Endothelial cell of hepatic sinusoid (primary cell): ENCODE measurements around the gene PCDHA1.

Source experiments
- in situ Hi-C: cut with HindIII; loops from 2 replicates; pipeline ENCODE4 v1.10.0; 2017; ENCODE audit warnings: low sequenced_read_pairs

Gene PCDHA1

GRCh38 chr5:140916325-140916724, 130.4 kb downstream of the PCDHA1 start:
- in situ Hi-C loops: no loop called here

DNA sequence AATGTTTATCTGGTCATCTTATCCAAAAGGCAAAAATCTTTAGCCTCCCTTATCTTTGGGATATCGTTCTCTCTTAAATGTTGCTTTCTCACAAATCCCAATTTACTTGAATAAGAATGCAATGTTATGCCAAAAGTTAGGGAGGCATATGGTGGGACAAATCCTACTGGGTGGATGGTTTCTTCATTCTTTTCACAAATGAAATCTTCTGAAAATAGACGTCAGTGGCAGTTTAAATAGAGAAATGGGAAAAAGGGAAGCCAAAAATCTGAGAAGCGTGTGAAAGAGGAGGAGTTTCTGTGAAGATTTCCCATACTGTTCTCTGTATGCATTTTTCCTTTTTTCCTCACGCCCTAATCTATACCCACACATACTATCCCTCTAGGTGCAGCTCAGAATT, 137.7 kb downstream of the PCDHA1 start:
- in situ Hi-C loops: no loop called here

- in situ Hi-C loops: no loop called here
These were observed 140.0 kb downstream of the PCDHA1 start, which contains the start of gene PCDHAC1 for GRCh38 chr5:140925806-140926442. Gene PCDHAC1, plus strand, starts transcription at chr5:140926299. Its CDS starts 594 bp downstream, at chr5:140926893.

GRCh38 chr5:140926443-140927227, 140.7 kb downstream of the PCDHA1 start:
- in situ Hi-C loops: no loop called here

GRCh38 chr5:140927228-140927573, 141.3 kb downstream of the PCDHA1 start:
- in situ Hi-C loops: no loop called here

GRCh38 chr5:140934964-140935606, 149.1 kb downstream of the PCDHA1 start:
- in situ Hi-C loops: no loop called here

DNA sequence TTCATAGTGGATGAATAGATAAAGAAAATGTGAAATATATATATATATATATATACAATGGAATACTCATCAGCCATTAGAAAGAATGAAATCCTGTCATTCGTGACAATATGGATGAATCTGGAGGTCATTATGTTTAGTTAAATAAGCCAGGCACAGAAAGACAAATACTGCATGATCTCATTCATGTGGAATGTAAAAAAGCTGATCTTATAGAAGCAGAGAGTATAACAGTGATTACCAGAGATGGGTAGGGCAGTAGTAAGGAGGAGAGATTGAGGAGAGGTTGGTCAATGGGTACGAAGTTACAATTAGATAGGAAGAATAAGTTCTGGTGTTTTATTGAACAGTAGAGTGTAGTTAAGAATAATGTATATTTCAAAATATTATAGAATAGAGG, 160.6 kb downstream of the PCDHA1 start:
- in situ Hi-C loops: no loop called here

DNA sequence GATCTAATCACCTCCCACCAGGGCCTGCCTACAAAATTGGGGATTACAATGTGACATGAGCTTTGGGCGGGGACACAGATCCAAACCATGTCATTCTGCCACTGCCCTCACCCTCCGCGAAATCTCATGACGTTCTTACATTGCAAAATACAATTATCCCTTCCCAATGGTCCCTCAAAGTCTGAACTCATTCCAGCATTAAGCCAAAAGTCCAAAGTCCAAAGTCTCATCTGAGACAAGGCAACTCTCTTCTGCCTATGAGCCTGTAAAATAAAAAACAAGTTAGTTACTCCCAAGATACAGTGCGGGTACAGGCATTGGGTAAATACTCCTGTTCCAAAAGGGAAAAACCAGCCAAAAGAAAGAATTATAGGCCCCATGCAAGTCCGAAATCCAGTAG, 165.7 kb downstream of the PCDHA1 start:
- in situ Hi-C loops: no loop called here

GRCh38 chr5:140953234-140953633, 167.3 kb downstream of the PCDHA1 start:
- in situ Hi-C loops: no loop called here

DNA sequence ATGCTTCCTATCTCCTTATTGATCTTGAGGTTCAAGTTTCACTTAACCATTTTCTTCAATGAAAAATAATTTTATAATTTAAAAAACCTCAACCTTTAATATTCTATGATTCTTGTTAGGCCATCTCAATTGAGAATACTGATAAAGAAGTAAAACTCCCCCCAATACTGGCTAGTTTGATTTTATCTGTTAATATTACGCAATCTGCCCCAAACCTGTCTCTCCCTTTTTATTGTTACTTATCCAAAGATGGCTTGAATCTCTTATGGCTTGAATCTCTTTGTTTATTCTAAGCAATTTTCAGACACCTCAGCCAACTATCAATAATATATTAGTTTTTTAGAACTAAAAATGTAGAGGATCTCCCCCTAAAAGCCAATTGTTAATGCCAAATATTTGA, 176.2 kb downstream of the PCDHA1 start:
- in situ Hi-C loops: no loop called here

GRCh38 chr5:140964356-140964755, 178.4 kb downstream of the PCDHA1 start:
- in situ Hi-C loops: no loop called here

DNA sequence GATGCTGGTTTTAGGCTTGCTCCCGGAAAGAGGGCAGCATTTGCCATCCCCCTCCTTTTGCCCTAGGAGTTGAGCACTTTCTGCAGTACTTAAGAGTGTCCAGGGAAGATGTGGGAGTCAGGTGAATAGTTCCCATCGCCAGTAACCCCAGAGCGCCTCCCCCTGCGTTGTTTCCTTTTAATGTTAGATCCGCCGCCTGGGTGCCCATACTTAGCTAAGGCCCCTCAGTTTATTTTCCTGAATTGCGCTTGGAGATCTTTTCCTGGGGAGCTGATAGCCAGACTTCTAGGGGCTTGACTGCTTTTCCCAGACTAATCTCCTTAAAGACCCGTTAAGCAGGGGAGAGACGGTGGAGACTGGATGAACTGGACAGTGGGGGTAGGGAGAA, 180.0 kb downstream of the PCDHA1 start:
- in situ Hi-C loops: no loop called here

- in situ Hi-C loops: no loop called here
These were observed 180.6 kb downstream of the PCDHA1 start, which contains the start of gene PCDHAC2 for GRCh38 chr5:140966293-140967225. Gene PCDHAC2, plus strand, starts transcription at chr5:140966476. Its CDS starts 291 bp downstream, at chr5:140966767.

- in situ Hi-C loops: no loop called here
These were observed 181.4 kb downstream of the PCDHA1 start for GRCh38 chr5:140967226-140967893.

DNA sequence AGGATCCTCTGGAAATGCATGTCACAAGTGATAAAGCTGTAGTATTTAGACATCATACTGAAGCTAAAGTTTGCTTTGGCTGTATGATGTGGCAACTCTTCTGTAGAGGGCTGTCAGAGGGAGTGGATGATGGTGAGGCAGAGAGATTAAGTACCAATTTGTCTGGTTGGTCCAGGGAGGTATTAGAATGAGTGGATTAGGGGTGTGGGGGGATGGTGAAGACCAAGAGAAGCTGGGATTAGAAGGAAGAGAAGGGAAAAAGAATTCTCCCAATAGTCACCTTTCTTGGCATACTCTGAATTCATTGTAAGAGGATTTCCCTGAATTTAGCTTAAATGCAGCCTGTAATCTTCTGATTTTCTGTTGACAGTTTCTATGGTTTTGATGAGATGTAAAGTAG, 183.9 kb downstream of the PCDHA1 start:
- in situ Hi-C loops: no loop called here

DNA sequence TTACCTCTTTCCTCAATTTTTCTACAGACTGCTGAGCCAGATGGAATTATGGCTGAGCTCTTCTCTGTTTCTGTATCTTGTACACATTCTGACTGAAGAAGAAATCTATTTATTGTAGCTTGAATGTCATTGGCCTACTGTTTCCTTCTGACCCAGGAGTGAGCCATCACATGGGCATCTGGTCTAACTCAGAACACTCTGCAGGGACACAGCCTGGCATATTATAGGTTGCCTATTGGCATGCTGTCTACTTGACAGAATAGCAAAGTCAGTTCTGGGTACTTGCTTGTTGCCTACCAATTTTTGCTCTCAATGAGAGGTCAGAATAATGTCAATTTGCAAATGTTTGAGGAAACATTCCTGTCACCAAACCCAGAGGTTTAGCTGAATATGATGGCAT, 187.6 kb downstream of the PCDHA1 start:
- in situ Hi-C loops: no loop called here

- in situ Hi-C loops: no loop called here
These were observed 191.1 kb downstream of the PCDHA1 start for GRCh38 chr5:140977003-140977402.

GRCh38 chr5:140978260-140978659, 192.3 kb downstream of the PCDHA1 start:
- in situ Hi-C loops: no loop called here

GRCh38 chr5:140978983-140979382, 193.0 kb downstream of the PCDHA1 start:
- in situ Hi-C loops: no loop called here

DNA sequence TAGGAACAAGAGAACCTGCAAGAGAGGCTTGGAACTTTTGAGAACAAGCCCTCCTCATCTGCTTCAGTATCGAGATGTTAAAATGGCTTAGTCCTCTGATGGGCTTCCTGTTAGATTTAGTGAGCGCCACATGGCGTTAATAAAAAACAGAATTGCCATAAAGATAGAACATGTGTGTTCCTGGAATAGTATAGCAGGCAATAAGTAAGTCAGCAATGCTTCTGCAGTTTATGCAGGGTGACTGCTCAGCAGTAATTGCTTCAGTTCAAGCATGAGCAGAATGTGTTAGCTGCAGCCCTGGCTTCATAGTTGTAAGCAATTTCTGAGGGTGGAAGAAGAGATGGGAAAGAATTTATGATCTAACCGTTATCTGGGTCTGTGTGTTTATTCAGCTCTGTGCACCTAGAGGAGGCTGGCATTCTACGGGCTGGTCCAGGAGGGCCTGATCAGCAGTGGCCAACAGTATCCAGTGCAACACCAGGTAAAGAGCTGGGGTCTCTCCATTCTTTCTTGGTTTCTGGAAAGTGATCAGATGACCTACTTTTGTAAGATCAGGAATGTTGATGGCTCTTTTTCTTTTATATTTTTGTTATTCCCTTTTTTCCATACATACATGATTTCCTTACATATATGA, 196.3 kb downstream of the PCDHA1 start:
- in situ Hi-C loops: no loop called here
